ENCODE data around the gene ARL5C.

GRCh38 chr17:39195568-39196160, 29.7 kb upstream of the ARL5C start:
- TF ChIP-seq CTCF (tag by site-specific recombination; IDR thresholded peaks at IDR 0.05), result no peak
- TF ChIP-seq YY1 (tag by site-specific recombination; IDR thresholded peaks at IDR 0.05), result no peak
- no peak for TF ChIP-seq REPIN1 (tag by site-specific recombination; IDR thresholded peaks at IDR 0.05; ENCODE audit: low read depth)
- TF ChIP-seq KLF9 (tag by site-specific recombination; IDR thresholded peaks at IDR 0.05; ENCODE audit: low read depth), result no peak
- no peak for TF ChIP-seq TRIM28 (IDR thresholded peaks at IDR 0.05; ENCODE audit: borderline replicate concordance, low read length)
- no peak for TF ChIP-seq ZNF311 (tag by site-specific recombination; IDR thresholded peaks at IDR 0.05; ENCODE audit: borderline replicate concordance)
- TF ChIP-seq PBX3 (CRISPR knock-in tag; IDR thresholded peaks at IDR 0.05), result no peak
- TF ChIP-seq ZIC2 (tag by site-specific recombination; IDR thresholded peaks at IDR 0.05), result no peak
- no peak for TF ChIP-seq ZNF184 (tag by site-specific recombination; IDR thresholded peaks at IDR 0.05)
- TF ChIP-seq SALL2 (tag by site-specific recombination; IDR thresholded peaks at IDR 0.05; ENCODE audit: borderline replicate concordance), result no peak
